ENCODE measurements around the gene EFNA5. TPM values are rescaled to one million over a fixed set of nuclear protein-coding genes. Genes with fewer than 3 reads are reported as not detected.

The EFNA5 gene
- total and polyA plus RNA-seq, 2 of the 13 experiments (the other 11 are each of a cell fraction or from before 2014, with no cell fraction given): not detected

DNA sequence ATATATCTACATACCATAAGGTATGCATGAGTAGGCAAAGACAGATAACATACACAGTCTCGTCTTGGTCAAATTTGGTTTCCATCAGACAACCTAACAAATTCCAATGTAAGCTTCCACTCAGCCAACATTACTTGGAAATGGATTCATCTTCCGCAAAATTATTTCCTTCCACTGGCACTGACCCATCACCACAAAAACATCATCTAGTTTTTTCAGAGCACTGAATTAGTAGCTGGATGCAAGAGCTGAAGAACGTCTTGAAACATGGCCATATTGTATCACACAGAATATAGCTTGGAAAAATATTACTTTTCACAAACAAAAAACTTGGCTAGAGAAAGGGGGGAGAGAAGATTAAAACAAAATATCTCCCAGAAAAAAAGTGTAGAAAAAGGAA is 73.5 kb downstream of the EFNA5 start:
- Histone ChIP-seq H2AFZ (ENCODE audit: low read length) (no peak overlapping the region), H3K9ac (ENCODE audit: insufficient read depth, low read depth, low read length) (no peak overlapping the region), H3K4me3 (replicated peaks in 1 of 3; ENCODE audit: insufficient read depth in 1 of 3, low read depth in 2 of 3, low read length in 3 of 3) (no peak overlapping the region), H3K4me2 (ENCODE audit: low read depth, low read length) (no peak overlapping the region), H3K27ac (ENCODE audit: extremely low read length, insufficient read depth, low read length) (no peak overlapping the region), H4K20me1 (ENCODE audit: insufficient read depth, low read length) (no peaks in the 10 kb centered on the region), H3K36me3 (replicated peaks in 1 of 2; ENCODE audit: control insufficient read depth in 1 of 2, insufficient read depth in 2 of 2, low read length in 2 of 2) (no peaks in the 10 kb centered on the region), H3K27me3 (ENCODE audit: control insufficient read depth in 1 of 2, insufficient read depth in 2 of 2, low read length in 2 of 2) (no peaks in the 10 kb centered on the region), H3K79me2 (ENCODE audit: insufficient read depth, low read length) (no peaks in the 10 kb centered on the region), H3K9me3 (ENCODE audit: low read length) (no peaks in the 10 kb centered on the region), H3K4me1 (ENCODE audit: insufficient read depth, low read length) (peaks cover 12% of the 10 kb centered on the region)
- in situ Hi-C loops (cut with HindIII; ENCODE audit: extremely low pct_ligation_motif_present, low pct_unique_long_range_greater_than_20kb) (no loop called here), intact Hi-C loops (cut with micrococcal nuclease; ENCODE audit: unreplicated experiment) (no loop called here)
- CTCF ChIA-PET (ENCODE audit: low intra/inter-chr PET ratio, low total read pairs): no interaction called here
- BruUV-seq (replicated peaks): no TSS peak
- ATAC-seq (no peak), DNase-seq (ENCODE audit: low spot score) (no peak), FAIRE-seq (no peak)
- POLR2A ChIA-PET: no interaction called here
- 86% methylated on average over 3 of the region's 3 CpGs for WGBS (ENCODE audit: low lambda C conversion rate)
- TF ChIP-seq, protein P1, sequence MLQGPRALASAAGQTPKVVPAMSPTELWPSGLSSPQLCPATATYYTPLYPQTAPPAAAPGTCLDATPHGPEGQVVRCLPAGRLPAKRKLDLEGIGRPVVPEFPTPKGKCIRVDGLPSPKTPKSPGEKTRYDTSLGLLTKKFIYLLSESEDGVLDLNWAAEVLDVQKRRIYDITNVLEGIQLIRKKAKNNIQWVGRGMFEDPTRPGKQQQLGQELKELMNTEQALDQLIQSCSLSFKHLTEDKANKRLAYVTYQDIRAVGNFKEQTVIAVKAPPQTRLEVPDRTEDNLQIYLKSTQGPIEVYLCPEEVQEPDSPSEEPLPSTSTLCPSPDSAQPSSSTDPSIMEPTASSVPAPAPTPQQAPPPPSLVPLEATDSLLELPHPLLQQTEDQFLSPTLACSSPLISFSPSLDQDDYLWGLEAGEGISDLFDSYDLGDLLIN (CRISPR knock-in tag; IDR thresholded peaks at IDR 0.05; ENCODE audit: borderline replicate concordance): no peak
- TF ChIP-seq ZEB1 (IDR thresholded peaks at IDR 0.05; ENCODE audit: insufficient replicate concordance, low read depth) (no peak), NRL (CRISPR knock-in tag; IDR thresholded peaks at IDR 0.05; ENCODE audit: borderline replicate concordance) (no peak)
- TF ChIP-seq, protein P2, sequence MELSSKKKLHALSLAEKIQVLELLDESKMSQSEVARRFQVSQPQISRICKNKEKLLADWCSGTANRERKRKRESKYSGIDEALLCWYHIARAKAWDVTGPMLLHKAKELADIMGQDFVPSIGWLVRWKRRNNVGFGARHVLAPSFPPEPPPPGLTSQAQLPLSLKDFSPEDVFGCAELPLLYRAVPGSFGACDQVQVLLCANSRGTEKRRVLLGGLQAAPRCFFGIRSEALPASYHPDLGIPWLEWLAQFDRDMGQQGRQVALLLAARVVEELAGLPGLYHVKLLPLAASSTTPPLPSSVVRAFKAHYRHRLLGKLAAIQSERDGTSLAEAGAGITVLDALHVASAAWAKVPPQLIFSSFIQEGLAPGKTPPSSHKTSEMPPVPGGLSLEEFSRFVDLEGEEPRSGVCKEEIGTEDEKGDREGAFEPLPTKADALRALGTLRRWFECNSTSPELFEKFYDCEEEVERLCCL (CRISPR knock-in tag; IDR thresholded peaks at IDR 0.05; ENCODE audit: borderline replicate concordance): no peak
- TF ChIP-seq, protein P3, sequence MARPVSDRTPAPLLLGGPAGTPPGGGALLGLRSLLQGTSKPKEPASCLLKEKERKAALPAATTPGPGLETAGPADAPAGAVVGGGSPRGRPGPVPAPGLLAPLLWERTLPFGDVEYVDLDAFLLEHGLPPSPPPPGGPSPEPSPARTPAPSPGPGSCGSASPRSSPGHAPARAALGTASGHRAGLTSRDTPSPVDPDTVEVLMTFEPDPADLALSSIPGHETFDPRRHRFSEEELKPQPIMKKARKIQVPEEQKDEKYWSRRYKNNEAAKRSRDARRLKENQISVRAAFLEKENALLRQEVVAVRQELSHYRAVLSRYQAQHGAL (CRISPR knock-in tag; IDR thresholded peaks at IDR 0.05; ENCODE audit: not compliant biosample characterization): no peak

Measured in HepG2 (cell line).